OCI-LY7 (cell line): ENCODE measurements around the gene LARGE1. TPM values are rescaled to one million over a fixed set of nuclear protein-coding genes. Genes with fewer than 3 reads are reported as not detected.

ENCODE experiments used
- BruUV-seq: library from RNA; stranded (reverse); fragments of 400-500 nt; replicated peaks from 2 replicates; lab custom pipeline; 2021; lab: Mats Ljungman, UMichigan
- CTCF ChIA-PET: fragments of 300-600 bp; sonication (Branson Sonifier 250); formaldehyde crosslinking; loops from one replicate; lab custom pipeline; 2022; ENCODE audit warnings: antibody characterized with exemption; ENCODE audit not compliant: unreplicated experiment; lab: Charles Lee
- POLR2A ChIA-PET: fragments of 300-600 bp; sonication (Branson Sonifier 250); formaldehyde crosslinking; loops from one replicate; lab custom pipeline; 2022; ENCODE audit warnings: antibody characterized with exemption; lab: Charles Lee
- DNase-seq: peaks from one replicate; pipeline ENCODE4 v3.0.0-alpha.2; 2015; ENCODE audit warnings: low spot score
- H2AFZ ChIP-seq: fragments of 200-600 bp; sonication (generic), shearing (Covaris generic); 2 replicates; pipeline ENCODE4 v1.6.1; 2014; ENCODE audit warnings: mild to moderate bottlenecking, antibody characterized with exemption, low read length, moderate library complexity
- H3K27ac ChIP-seq: fragments of 200-600 bp; sonication (generic); 2 replicates; pipeline ENCODE4 v1.5.1; 2014; ENCODE audit warnings: mixed run types, low read depth, mild to moderate bottlenecking, moderate library complexity, low read length, inconsistent platforms; ENCODE audit not compliant: poor library complexity, severe bottlenecking
- H3K36me3 ChIP-seq: fragments of 200-600 bp; sonication (generic); 2 replicates; pipeline ENCODE4 v1.6.1; 2014; ENCODE audit warnings: mild to moderate bottlenecking, antibody characterized with exemption, low read length, moderate library complexity, mixed read lengths; ENCODE audit not compliant: insufficient read depth
- H3K4me1 ChIP-seq: fragments of 200-600 bp; sonication (generic); 2 replicates; pipeline ENCODE4 v1.5.1; 2014; ENCODE audit warnings: mild to moderate bottlenecking, low read length; ENCODE audit not compliant: insufficient read depth, poor library complexity, severe bottlenecking
- H3K4me2 ChIP-seq: fragments of 200-600 bp; sonication (generic); 2 replicates; pipeline ENCODE4 v1.6.1; 2014; ENCODE audit warnings: mild to moderate bottlenecking, low read length
- H3K4me3 ChIP-seq: fragments of 200-600 bp; sonication (generic); 2 replicates; pipeline ENCODE4 v1.5.1; 2014; ENCODE audit warnings: mild to moderate bottlenecking, low read depth, low read length; ENCODE audit not compliant: poor library complexity, severe bottlenecking
- H3K79me2 ChIP-seq: fragments of 200-600 bp; sonication (generic); 2 replicates; pipeline ENCODE4 v1.6.1; 2016; ENCODE audit warnings: low read depth, mild to moderate bottlenecking, low read length, moderate library complexity, mixed read lengths; ENCODE audit not compliant: insufficient read depth
- H3K9me2 ChIP-seq: fragments of 200-600 bp; sonication (generic); 2 replicates; pipeline ENCODE4 v1.6.1; 2016; ENCODE audit warnings: mild to moderate bottlenecking, low read length, mixed read lengths; ENCODE audit not compliant: insufficient read depth
- H3K9me3 ChIP-seq: fragments of 200-600 bp; sonication (generic); 2 replicates; pipeline ENCODE4 v1.6.1; 2014; ENCODE audit warnings: mild to moderate bottlenecking, mixed run types, low read length, mixed read lengths
- H4K20me1 ChIP-seq: fragments of 200-600 bp; sonication (generic); 2 replicates; pipeline ENCODE4 v1.6.1; 2014; ENCODE audit warnings: mild to moderate bottlenecking, antibody characterized with exemption, low read length, moderate library complexity, mixed read lengths; ENCODE audit not compliant: insufficient read depth
- EZH2phosphoT487 ChIP-seq: fragments of 200-600 bp; sonication (generic); IDR thresholded peaks from 2 replicates; pipeline ENCODE4 v1.6.1; 2018; ENCODE audit warnings: low read depth, borderline replicate concordance, mild to moderate bottlenecking, mixed run types, antibody characterized with exemption, low read length, moderate library complexity, mixed read lengths
- intact Hi-C: fragments of 100-400 bp; cut with micrococcal nuclease; formaldehyde crosslinking; loops from one replicate; pipeline ENCODE4 v1.10.0; 2022; ENCODE audit not compliant: unreplicated experiment
- total RNA-seq, 2 experiments: library from RNA; depleted of rRNA in 1 of 2; stranded (reverse); fragments of >200 nt in 1 of 2; shearing (Covaris generic) in 1 of 2; gene quantifications; 2 replicates each; pipeline ENCODE4 v1.2.3, GENCODE V29; 2014 to 2022
- TF ChIP-seq, protein P1 (sequence below): fragments of 200-600 bp; sonication (generic); conservative IDR thresholded peaks from 2 replicates; pipeline ENCODE4 v1.5.1; 2014; ENCODE audit warnings: mild to moderate bottlenecking, antibody characterized with exemption, low read length, moderate library complexity, mixed read lengths

The LARGE1 gene
- total RNA-seq, 2 experiments from 2014 or later, result 31.5 to 31.9 TPM

DNA sequence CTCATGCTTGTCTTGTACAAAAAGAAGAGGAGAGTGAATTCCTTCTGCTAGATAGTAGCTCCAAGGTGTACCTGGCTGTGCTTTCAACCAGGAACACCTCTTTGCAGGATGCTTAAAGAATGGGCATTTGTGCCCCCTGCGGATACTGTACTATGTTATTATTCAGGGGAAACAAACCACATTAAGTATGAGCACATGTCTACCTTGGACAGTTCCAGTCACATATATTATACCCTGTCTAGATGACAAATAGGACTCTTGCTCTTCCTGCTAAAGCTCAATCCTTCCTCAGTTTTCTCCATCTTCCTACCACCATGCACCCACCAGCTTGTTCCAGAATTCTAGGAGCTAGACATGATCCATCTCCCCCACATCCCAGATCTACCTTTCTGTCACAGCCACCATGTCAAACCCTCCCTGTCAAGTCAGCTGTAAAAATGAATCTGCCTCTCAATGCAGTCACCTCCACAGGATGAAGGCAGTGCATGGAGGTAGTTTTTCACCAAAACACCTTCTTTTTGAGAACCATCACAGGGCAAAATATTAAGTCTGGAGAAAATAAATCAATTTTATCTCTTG, 337.4 kb downstream of the LARGE1 start:
- no peak overlapping the region for H2AFZ ChIP-seq
- no peaks in the 10 kb centered on the region for H3K79me2 ChIP-seq
- ChIA-PET CTCF (no interaction called here), POLR2A (no interaction called here)
- intact Hi-C loops, result no loop called here
- TF ChIP-seq, protein P1, sequence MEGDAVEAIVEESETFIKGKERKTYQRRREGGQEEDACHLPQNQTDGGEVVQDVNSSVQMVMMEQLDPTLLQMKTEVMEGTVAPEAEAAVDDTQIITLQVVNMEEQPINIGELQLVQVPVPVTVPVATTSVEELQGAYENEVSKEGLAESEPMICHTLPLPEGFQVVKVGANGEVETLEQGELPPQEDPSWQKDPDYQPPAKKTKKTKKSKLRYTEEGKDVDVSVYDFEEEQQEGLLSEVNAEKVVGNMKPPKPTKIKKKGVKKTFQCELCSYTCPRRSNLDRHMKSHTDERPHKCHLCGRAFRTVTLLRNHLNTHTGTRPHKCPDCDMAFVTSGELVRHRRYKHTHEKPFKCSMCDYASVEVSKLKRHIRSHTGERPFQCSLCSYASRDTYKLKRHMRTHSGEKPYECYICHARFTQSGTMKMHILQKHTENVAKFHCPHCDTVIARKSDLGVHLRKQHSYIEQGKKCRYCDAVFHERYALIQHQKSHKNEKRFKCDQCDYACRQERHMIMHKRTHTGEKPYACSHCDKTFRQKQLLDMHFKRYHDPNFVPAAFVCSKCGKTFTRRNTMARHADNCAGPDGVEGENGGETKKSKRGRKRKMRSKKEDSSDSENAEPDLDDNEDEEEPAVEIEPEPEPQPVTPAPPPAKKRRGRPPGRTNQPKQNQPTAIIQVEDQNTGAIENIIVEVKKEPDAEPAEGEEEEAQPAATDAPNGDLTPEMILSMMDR, result no peak
- no peak for TF ChIP-seq EZH2phosphoT487
- H3K4me2 ChIP-seq, result no peak overlapping the region
- H3K36me3 ChIP-seq, result no peaks in the 10 kb centered on the region
- H3K9me3 ChIP-seq, result no peaks in the 10 kb centered on the region
- BruUV-seq, result no TSS peak
- H4K20me1 ChIP-seq, result no peaks in the 10 kb centered on the region
- no peaks in the 10 kb centered on the region for H3K9me2 ChIP-seq
- no peak overlapping the region for H3K27ac ChIP-seq
- H3K4me1 ChIP-seq, result peaks cover 19% of the 10 kb centered on the region
- no peak for DNase-seq
- H3K4me3 ChIP-seq, result no peak overlapping the region

DNA sequence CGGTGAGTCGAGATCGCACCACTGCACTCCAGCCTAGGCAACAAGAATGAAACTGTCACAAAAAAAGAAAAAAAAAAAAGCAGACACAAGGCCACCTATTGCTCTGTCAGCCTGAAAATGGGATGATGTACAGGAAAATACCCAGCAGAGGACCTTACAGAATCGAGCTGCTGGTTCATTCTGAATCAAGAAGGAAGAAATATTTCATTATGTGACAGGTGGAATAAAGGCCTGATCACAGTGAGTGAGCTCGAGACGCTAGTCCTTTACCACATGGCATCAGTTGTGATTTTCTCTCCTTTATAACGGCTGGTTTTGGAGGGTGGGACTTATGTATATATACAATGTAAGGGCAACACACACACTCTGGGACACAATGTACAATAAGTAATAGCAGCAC, 340.0 kb downstream of the LARGE1 start:
- Histone ChIP-seq H3K9me3 (no peaks in the 10 kb centered on the region), H3K4me1 (peaks cover 45% of the 10 kb centered on the region), H3K36me3 (no peaks in the 10 kb centered on the region), H3K4me2 (no peak overlapping the region), H3K9me2 (no peaks in the 10 kb centered on the region), H3K79me2 (no peaks in the 10 kb centered on the region), H4K20me1 (no peaks in the 10 kb centered on the region), H2AFZ (no peak overlapping the region), H3K27ac (no peak overlapping the region), H3K4me3 (no peak overlapping the region)
- DNase-seq, result no peak
- ChIA-PET CTCF (interaction anchor here (0.6 to 2.8 kb wide), 2 partner anchors 35 to 60 kb away, joined by 3 to 16 read pairs; no protein-coding TSS in a partner anchor), POLR2A (interaction anchor here (0.8 kb wide), 1 partner anchor 61 kb away, joined by 3 read pairs; no protein-coding TSS in a partner anchor)
- no TSS peak for BruUV-seq
- TF ChIP-seq, protein P1, result no peak
- no peak for TF ChIP-seq EZH2phosphoT487
- intact Hi-C loops, result no loop called here
